ENCODE measurements around the gene PLD5.

Gene PLD5

GRCh38 chr1:242456726-242457269, 67.7 kb downstream of the PLD5 start:
- DNase-seq = no peak
- Histone ChIP-seq H3K18ac (ENCODE audit: low read depth in 1 of 2, low read length in 2 of 2) (no peak overlapping the region), H2BK12ac (ENCODE audit: low read length in 2 of 2) (no peak overlapping the region), H4K91ac (ENCODE audit: low read length) (no peak overlapping the region), H3K27ac (ENCODE audit: low read length, poor library complexity, severe bottlenecking) (no peak overlapping the region), H3K9ac (ENCODE audit: low read length) (no peak overlapping the region), H2AK5ac (ENCODE audit: low read length, severe bottlenecking) (no peak overlapping the region), H3K4me3 (ENCODE audit: insufficient read depth in 1 of 2, low read depth in 1 of 2, low read length in 2 of 2) (peak overlapping the region in 1 of 2 experiments; percentile 18), H2AFZ (ENCODE audit: low read depth, low read length) (no peak overlapping the region), H3K14ac (ENCODE audit: low read length in 2 of 2) (no peak overlapping the region), H2BK15ac (ENCODE audit: low read depth, poor library complexity, severe bottlenecking) (no peak overlapping the region), H3K4me1 (ENCODE audit: control insufficient read depth, insufficient read depth, low read depth, low read length) (no peaks in the 10 kb centered on the region), H4K8ac (ENCODE audit: low read length) (no peak overlapping the region), H2BK120ac (ENCODE audit: low read depth, low read length) (no peak overlapping the region), H3K23ac (ENCODE audit: low read length in 2 of 2) (no peak overlapping the region), H3K9me3 (ENCODE audit: control insufficient read depth, low read length) (no peaks in the 10 kb centered on the region), H3K36me3 (ENCODE audit: control insufficient read depth in 1 of 2, insufficient read depth in 2 of 2, low read depth in 1 of 2, low read length in 2 of 2) (no peaks in the 10 kb centered on the region), H3K27me3 (ENCODE audit: control insufficient read depth in 1 of 2, insufficient read depth in 1 of 2, low read length in 2 of 2) (peaks cover 15 to 26% of the 10 kb centered on the region in 2 experiments), H2BK5ac (ENCODE audit: low read depth, low read length, poor library complexity, severe bottlenecking) (no peak overlapping the region), H3K4me2 (ENCODE audit: low read length, poor library complexity, severe bottlenecking) (no peak overlapping the region), H3K79me1 (replicated peaks; ENCODE audit: low read length, poor library complexity, severe bottlenecking) (no peaks in the 10 kb centered on the region), H3K4ac (ENCODE audit: low read depth in 1 of 2, low read length in 2 of 2) (no peak overlapping the region)
- WGBS = 83% methylated on average over 6 of the region's 11 CpGs

GRCh38 chr1:242455052-242455361, 69.5 kb downstream of the PLD5 start:
- H4K91ac ChIP-seq (ENCODE audit: low read length) = no peak overlapping the region
- no peak overlapping the region for H2BK120ac ChIP-seq (ENCODE audit: low read depth, low read length)
- H2AK5ac ChIP-seq (ENCODE audit: low read length, severe bottlenecking) = no peak overlapping the region
- no CpG with 5 or more reads among the region's 1 CpG for WGBS
- no peak overlapping the region for H3K4ac ChIP-seq (ENCODE audit: low read depth in 1 of 2, low read length in 2 of 2)
- no peak overlapping the region for H3K4me3 ChIP-seq (ENCODE audit: insufficient read depth in 1 of 2, low read depth in 1 of 2, low read length in 2 of 2)
- no peak overlapping the region for H3K9ac ChIP-seq (ENCODE audit: low read length)
- no peak overlapping the region for H3K27ac ChIP-seq (ENCODE audit: low read length, poor library complexity, severe bottlenecking)
- H2BK5ac ChIP-seq (ENCODE audit: low read depth, low read length, poor library complexity, severe bottlenecking) = no peak overlapping the region
- H3K9me3 ChIP-seq (ENCODE audit: control insufficient read depth, low read length) = no peaks in the 10 kb centered on the region
- no peaks in the 10 kb centered on the region for H3K4me1 ChIP-seq (ENCODE audit: control insufficient read depth, insufficient read depth, low read depth, low read length)
- H3K36me3 ChIP-seq (ENCODE audit: control insufficient read depth in 1 of 2, insufficient read depth in 2 of 2, low read depth in 1 of 2, low read length in 2 of 2) = no peaks in the 10 kb centered on the region
- H3K79me1 ChIP-seq (replicated peaks; ENCODE audit: low read length, poor library complexity, severe bottlenecking) = no peaks in the 10 kb centered on the region
- no peak overlapping the region for H3K23ac ChIP-seq (ENCODE audit: low read length in 2 of 2)
- no peak overlapping the region for H3K18ac ChIP-seq (ENCODE audit: low read depth in 1 of 2, low read length in 2 of 2)
- no peak overlapping the region for H2BK12ac ChIP-seq (ENCODE audit: low read length in 2 of 2)
- no peak for DNase-seq
- no peak overlapping the region for H4K8ac ChIP-seq (ENCODE audit: low read length)
- H2AFZ ChIP-seq (ENCODE audit: low read depth, low read length) = no peak overlapping the region
- H2BK15ac ChIP-seq (ENCODE audit: low read depth, poor library complexity, severe bottlenecking) = no peak overlapping the region
- no peak overlapping the region for H3K4me2 ChIP-seq (ENCODE audit: low read length, poor library complexity, severe bottlenecking)
- H3K14ac ChIP-seq (ENCODE audit: low read length in 2 of 2) = no peak overlapping the region
- peaks cover 15 to 30% of the 10 kb centered on the region in 2 experiments for H3K27me3 ChIP-seq (ENCODE audit: control insufficient read depth in 1 of 2, insufficient read depth in 1 of 2, low read length in 2 of 2)

- Histone ChIP-seq H3K4me2 (ENCODE audit: low read length, poor library complexity, severe bottlenecking) (no peak overlapping the region), H3K79me1 (replicated peaks; ENCODE audit: low read length, poor library complexity, severe bottlenecking) (no peaks in the 10 kb centered on the region), H4K91ac (ENCODE audit: low read length) (no peak overlapping the region), H3K14ac (ENCODE audit: low read length in 2 of 2) (no peak overlapping the region), H2BK12ac (ENCODE audit: low read length in 2 of 2) (no peak overlapping the region), H3K4me1 (ENCODE audit: control insufficient read depth, insufficient read depth, low read depth, low read length) (no peaks in the 10 kb centered on the region), H3K23ac (ENCODE audit: low read length in 2 of 2) (no peak overlapping the region), H4K8ac (ENCODE audit: low read length) (no peak overlapping the region), H3K4me3 (ENCODE audit: insufficient read depth in 1 of 2, low read depth in 1 of 2, low read length in 2 of 2) (no peak overlapping the region), H2AFZ (ENCODE audit: low read depth, low read length) (no peak overlapping the region), H3K27me3 (ENCODE audit: control insufficient read depth in 1 of 2, insufficient read depth in 1 of 2, low read length in 2 of 2) (peaks cover 19 to 30% of the 10 kb centered on the region in 2 experiments), H3K36me3 (ENCODE audit: control insufficient read depth in 1 of 2, insufficient read depth in 2 of 2, low read depth in 1 of 2, low read length in 2 of 2) (no peaks in the 10 kb centered on the region), H3K4ac (ENCODE audit: low read depth in 1 of 2, low read length in 2 of 2) (no peak overlapping the region), H2BK15ac (ENCODE audit: low read depth, poor library complexity, severe bottlenecking) (no peak overlapping the region), H2BK120ac (ENCODE audit: low read depth, low read length) (no peak overlapping the region), H3K9me3 (ENCODE audit: control insufficient read depth, low read length) (no peaks in the 10 kb centered on the region), H3K18ac (ENCODE audit: low read depth in 1 of 2, low read length in 2 of 2) (no peak overlapping the region), H3K9ac (ENCODE audit: low read length) (peak overlapping the region; percentile 57), H3K27ac (ENCODE audit: low read length, poor library complexity, severe bottlenecking) (no peak overlapping the region), H2AK5ac (ENCODE audit: low read length, severe bottlenecking) (no peak overlapping the region), H2BK5ac (ENCODE audit: low read depth, low read length, poor library complexity, severe bottlenecking) (no peak overlapping the region)
- peak; percentile 19 for DNase-seq
- WGBS = 44% methylated on average over 8 of the region's 9 CpGs
Measured at GRCh38 chr1:242454262-242455051, 70.0 kb downstream of the PLD5 start.

GRCh38 chr1:242452573-242452972, 71.9 kb downstream of the PLD5 start:
- DNase-seq = no peak
- 86% methylated on average over 7 of the region's 8 CpGs for WGBS
- Histone ChIP-seq H3K4me3 (ENCODE audit: insufficient read depth in 1 of 2, low read depth in 1 of 2, low read length in 2 of 2) (no peak overlapping the region), H2AFZ (ENCODE audit: low read depth, low read length) (no peak overlapping the region), H3K36me3 (ENCODE audit: control insufficient read depth in 1 of 2, insufficient read depth in 2 of 2, low read depth in 1 of 2, low read length in 2 of 2) (no peaks in the 10 kb centered on the region), H3K18ac (ENCODE audit: low read depth in 1 of 2, low read length in 2 of 2) (no peak overlapping the region), H3K4me2 (ENCODE audit: low read length, poor library complexity, severe bottlenecking) (no peak overlapping the region), H3K27ac (ENCODE audit: low read length, poor library complexity, severe bottlenecking) (no peak overlapping the region), H3K9me3 (ENCODE audit: control insufficient read depth, low read length) (no peaks in the 10 kb centered on the region), H3K27me3 (ENCODE audit: control insufficient read depth in 1 of 2, insufficient read depth in 1 of 2, low read length in 2 of 2) (peaks cover 22 to 39% of the 10 kb centered on the region in 2 experiments), H4K91ac (ENCODE audit: low read length) (no peak overlapping the region), H3K79me1 (replicated peaks; ENCODE audit: low read length, poor library complexity, severe bottlenecking) (no peaks in the 10 kb centered on the region), H2BK12ac (ENCODE audit: low read length in 2 of 2) (no peak overlapping the region), H2BK120ac (ENCODE audit: low read depth, low read length) (no peak overlapping the region), H3K9ac (ENCODE audit: low read length) (no peak overlapping the region), H3K4me1 (ENCODE audit: control insufficient read depth, insufficient read depth, low read depth, low read length) (no peaks in the 10 kb centered on the region), H2BK15ac (ENCODE audit: low read depth, poor library complexity, severe bottlenecking) (no peak overlapping the region), H3K4ac (ENCODE audit: low read depth in 1 of 2, low read length in 2 of 2) (no peak overlapping the region), H3K14ac (ENCODE audit: low read length in 2 of 2) (no peak overlapping the region), H2AK5ac (ENCODE audit: low read length, severe bottlenecking) (no peak overlapping the region), H3K23ac (ENCODE audit: low read length in 2 of 2) (no peak overlapping the region), H4K8ac (ENCODE audit: low read length) (no peak overlapping the region), H2BK5ac (ENCODE audit: low read depth, low read length, poor library complexity, severe bottlenecking) (no peak overlapping the region)

Measured in mesenchymal stem cell (in vitro differentiated cells and primary cell).